DMS114 treated with DMSO at 0.1 percent for 48 hours (cell line): ENCODE data around the gene PIGT.
"Not testable (repeated sequence)": the region's sequence is repeated elsewhere in the genome, so short reads cannot be mapped to it uniquely, and the experiment has no call there.

Experiments used
- DNase-seq: peaks from one replicate; lab custom pipeline; 2025; ENCODE audit not compliant: unreplicated experiment; lab: John Stamatoyannopoulos, UW

The PIGT gene

DNA sequence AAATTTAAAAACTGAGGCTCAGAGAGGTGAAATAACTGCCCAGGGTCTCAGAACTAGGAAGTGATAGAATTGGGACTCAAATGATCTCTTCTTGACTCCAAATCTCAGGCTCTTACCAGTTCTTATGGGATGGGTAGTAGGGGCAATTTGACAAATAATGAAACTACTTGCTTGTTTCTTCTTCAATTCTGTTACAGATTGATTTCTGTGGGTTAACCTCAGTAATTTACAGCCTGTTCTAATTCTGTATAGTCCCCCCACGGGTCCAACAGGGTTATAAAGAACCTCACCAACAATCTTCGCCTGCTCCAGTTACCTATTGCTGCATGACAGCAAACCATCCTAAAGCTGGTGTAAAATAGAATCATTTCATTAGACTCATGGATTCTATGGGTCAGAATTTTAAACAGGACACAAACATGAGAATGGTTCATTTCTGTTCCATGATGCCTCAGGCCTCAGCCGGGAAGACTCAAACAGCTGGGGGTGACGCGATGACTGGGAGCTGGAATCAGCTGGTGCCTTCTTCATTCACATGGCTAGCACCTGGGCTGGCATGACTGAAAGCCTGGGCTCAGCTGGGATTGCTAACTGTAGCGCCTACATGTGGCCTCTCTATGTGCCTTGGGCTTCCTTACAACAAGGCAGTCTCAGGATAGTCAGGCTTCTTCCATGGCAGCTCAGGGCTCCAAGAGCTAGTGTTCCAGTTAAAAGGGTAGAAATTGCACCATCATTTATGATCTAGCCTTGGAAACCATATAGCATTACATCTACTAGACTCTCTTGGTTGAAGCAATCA, 47.0 kb downstream of the PIGT start:
- no peak for DNase-seq

DNA sequence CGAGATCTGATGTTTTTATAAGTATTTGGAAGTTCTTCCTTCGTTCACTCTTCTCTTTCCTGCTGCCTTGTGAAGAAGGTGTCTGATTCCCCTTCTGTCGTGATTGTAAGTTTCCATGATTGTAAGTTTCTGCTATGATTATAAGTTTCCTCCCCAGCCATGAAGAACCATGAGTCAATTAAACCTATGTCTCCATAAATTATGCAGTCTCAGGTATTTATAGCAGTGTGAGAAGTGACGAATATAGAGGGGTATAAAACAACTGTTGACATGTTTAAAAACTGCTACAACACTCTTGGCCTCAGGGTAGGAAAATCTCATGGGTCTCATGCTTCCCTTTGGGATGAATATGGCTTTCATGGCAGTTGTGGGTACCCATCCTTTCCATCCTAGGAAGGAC, 47.8 kb downstream of the PIGT start:
- DNase-seq: no peak

DNA sequence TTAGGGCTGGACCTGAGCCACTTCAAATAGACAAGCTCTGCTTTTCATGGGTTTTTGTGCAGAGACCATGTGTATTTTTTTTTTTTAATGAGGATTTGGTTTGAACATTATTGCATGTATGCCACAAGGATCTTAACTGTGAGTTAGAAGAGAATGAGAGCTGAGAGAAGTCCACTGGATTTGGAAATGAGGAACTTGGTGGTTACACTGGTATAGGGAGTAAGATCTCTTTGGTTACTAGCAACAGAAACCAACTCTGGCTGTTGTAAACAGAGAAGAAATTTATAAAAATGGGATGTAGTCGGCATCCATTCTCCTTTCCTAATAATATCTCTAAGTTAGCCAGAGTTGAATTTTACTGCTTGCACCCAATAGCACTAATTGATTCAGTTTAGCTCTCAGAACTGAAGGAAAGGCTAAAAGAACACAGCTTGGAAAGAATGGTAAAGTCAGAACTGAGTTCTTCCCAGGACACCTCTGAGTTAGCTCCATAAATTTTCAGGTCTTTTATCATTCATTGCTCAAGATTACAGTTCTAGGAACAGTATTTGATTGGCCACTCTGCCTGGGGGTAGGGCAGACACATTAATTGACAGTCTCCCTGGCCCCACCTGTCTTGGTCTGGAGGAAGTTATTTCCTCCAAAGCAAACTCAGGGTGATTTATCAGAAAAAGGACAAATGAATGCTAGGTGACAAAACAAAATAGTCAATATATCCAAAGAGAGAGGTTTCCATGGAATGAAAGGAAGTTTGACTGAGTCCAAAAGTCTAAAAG, 49.7 kb downstream of the PIGT start:
- no peak for DNase-seq

DNA sequence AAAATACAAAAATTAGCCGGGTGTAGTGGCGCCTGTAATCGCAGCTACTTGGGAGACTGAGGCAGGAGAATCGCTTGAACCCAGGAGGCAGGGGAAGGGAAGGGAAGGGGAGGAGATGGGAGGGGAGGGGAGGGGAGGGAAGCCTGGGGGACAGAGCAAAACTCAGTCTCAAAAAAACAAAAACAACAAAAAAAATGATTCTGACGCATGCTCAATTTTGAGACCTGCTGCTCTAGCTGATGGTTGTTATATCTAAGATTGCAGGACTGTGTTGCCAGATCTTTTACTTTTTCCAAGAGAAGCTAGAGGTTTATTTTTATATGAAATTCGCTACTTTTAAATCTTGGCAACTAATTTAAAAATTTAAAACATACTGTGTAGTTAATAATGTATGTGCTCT, 51.2 kb downstream of the PIGT start:
- DNase-seq: no peak

DNA sequence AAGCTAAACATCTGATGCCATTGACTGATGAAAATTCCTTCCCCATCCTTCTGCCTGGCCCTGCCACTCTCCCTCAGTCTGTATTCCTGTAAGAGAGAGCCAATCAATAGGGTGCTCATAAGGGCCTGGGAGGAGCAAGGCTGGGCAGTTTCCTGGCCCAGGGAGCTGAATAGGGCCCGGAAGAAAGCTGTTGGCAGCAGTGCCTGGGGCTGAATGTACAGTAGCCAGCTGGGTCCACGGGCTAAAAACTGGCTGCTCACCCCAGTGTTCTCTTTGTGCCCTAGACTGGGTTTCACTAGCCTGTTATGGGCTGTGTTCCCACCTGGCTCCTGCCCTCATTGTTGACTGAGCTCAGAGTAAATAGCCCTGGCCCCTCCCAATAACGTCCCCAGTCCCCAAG, 51.9 kb downstream of the PIGT start:
- no peak for DNase-seq

DNA sequence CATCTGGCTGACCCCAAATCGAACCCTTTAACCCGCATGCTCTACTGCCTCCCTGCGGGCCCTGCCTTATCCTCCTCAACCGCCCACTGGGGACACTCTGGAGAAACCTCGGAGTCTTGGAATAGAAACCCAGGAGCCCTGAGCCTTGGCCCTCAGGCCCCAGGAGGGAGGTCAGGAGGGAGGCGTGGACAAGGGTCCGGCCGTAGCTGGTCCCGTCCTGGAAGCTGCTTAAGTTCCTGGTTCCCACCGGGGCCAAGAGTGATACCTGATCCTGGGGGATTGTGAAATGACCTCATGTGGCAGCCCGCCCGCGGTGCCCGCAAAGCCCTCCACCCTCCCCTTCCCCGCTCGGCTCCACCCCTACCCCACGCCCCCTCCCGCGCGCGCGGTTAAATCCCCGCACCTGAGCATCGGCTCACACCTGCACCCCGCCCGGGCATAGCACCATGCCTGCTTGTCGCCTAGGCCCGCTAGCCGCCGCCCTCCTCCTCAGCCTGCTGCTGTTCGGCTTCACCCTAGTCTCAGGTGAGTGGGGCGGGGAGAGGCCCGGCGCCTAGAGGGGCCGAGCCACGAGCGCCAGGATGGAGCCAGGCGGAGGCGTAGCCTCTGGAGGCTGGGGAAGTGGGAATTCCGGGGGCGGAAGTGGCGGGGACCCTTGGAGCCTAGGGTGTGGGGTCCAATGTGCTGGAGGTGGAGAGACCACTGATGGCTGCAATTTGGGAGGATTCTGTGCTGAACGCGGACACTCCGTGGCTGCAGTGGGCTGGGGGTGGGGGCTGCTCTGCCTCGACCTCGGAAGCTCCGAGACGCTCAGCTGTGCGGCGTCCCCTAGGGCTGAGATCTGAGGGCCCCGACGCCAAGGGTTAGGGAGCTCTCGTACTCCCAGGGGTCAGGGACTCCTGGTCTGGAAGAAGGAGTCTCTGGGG, 53.7 kb downstream of the PIGT start, which contains the start of gene WFDC2:
WFDC2 (plus strand) TSS at position 418 of the 926 bp plus-strand sequence; CDS start at position 447, 29 bp downstream.
- no peak for DNase-seq

DNA sequence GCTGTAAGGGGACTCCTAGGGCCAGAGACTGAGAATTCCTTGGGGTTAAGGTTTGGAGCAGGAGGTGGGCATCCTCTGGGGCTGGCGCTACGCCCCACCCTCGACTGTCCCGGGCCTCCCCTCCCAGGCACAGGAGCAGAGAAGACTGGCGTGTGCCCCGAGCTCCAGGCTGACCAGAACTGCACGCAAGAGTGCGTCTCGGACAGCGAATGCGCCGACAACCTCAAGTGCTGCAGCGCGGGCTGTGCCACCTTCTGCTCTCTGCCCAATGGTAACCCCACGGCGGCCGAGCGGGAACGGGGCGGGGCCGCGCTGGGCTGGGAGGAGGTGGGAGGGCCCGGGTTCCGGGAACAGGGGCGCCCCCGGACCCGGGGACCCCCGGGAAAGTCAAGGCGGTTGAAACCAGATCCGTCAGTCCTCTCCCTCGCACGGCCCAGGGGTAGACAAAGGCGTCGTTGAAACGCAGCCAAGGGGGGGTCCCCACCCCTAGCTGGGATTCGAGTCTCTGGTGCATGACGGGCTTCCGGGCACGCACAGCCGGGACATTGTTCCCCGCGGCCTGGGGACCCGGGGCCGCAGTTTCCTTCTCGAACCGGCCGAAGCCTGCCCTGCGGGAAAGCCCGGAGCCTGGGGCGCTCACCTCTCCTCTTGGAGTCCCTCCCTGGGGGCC, 54.5 kb downstream of the PIGT start:
- no peak for DNase-seq

DNA sequence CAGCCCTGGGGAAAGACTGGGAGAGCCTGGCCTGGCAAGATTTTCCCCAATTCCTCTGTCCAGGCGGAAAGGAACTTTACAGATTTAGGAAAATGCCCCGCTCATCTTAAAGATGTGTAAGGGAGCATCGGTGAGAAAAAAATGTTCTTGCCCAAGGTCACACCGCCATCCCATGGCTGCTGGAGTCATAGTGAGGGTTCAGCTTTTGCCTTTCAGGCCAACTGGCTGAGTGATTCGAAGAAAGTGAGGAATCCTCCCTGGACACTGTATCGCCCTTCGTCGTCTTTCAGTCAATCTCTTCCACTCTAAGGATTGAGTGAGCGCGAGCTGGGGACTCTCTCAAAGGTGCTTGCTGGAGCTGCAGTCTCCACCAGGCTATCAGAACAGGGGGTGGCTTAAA, 55.0 kb downstream of the PIGT start:
- no peak for DNase-seq

DNA sequence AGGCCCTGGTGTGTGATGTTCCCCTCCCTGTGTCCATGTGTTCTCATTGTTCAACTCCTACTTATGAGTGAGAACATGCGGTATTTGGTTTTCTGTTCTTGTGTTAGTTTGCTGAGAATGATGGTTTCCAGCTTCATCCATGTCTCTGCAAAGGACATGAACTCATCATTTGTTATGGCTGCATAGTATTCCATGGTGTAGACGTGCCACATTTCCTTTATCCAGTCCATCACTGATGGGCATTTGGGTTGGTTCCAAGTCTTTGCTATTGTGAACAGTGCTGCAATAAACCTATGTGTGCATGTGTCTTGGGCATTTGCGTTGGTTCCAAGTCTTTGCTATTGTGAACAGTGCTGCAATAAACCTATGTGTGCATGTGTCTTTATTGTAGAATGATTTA, 56.3 kb downstream of the PIGT start:
- DNase-seq: not testable (repeated sequence)
